H1 (cell line): ENCODE data around the gene PLSCR3. TPM values are rescaled to one million over a fixed set of nuclear protein-coding genes. Genes with fewer than 3 reads are reported as not detected.

Source experiments
- CTCF ChIA-PET: fragments of 300-600 bp; sonication (Branson Sonifier 250); formaldehyde crosslinking; loops from one replicate; lab custom pipeline; 2021; ENCODE audit not compliant: partially characterized antibody; lab: Charles Lee
- POLR2A ChIA-PET: fragments of 300-600 bp; sonication (Branson Sonifier 250); formaldehyde crosslinking; loops from one replicate; lab custom pipeline; 2021; ENCODE audit warnings: inconsistent platforms; ENCODE audit not compliant: partially characterized antibody; lab: Charles Lee
- DNase-seq, 2 experiments: peaks; one replicate each; pipeline versions ENCODE4 v3.0.0 to v3.0.0-alpha.2; 2010 to 2022; ENCODE audit warnings: low spot score in 2 of 2, low read depth in 1 of 2, mixed read lengths in 1 of 2
- FAIRE-seq: peaks from 2 replicates; lab custom pipeline; 2011; peaks lifted over from hg19 to GRCh38; lab: Jason Lieb, UNC
- H2AFZ ChIP-seq: 2 replicates; pipeline ENCODE4 v1.8.1; 2012; ENCODE audit warnings: low read length, inconsistent platforms
- H2AK5ac ChIP-seq: 2 replicates; pipeline ENCODE4 v1.6.1; 2013; ENCODE audit warnings: low read depth, low read length
- H2BK120ac ChIP-seq: replicated peaks from 2 replicates; pipeline ENCODE3; 2013; ENCODE audit warnings: low read depth, low read length, inconsistent platforms
- H2BK12ac ChIP-seq: 2 replicates; pipeline ENCODE4 v1.6.1; 2013; ENCODE audit warnings: low read depth, low read length
- H2BK15ac ChIP-seq: 2 replicates; pipeline ENCODE4 v1.6.1; 2013; ENCODE audit warnings: low read length
- H2BK20ac ChIP-seq: 2 replicates; pipeline ENCODE4 v1.6.1; 2013; ENCODE audit warnings: low read length
- H2BK5ac ChIP-seq: 2 replicates; pipeline ENCODE4 v1.6.1; 2013; ENCODE audit warnings: low read depth, low read length
- H3K14ac ChIP-seq: 2 replicates; pipeline ENCODE4 v1.6.1; 2013; ENCODE audit warnings: inconsistent platforms; ENCODE audit not compliant: insufficient read length
- H3K18ac ChIP-seq: 2 replicates; pipeline ENCODE4 v1.6.1; 2013; ENCODE audit warnings: low read length; ENCODE audit errors: extremely low read depth
- H3K23ac ChIP-seq: 2 replicates; pipeline ENCODE4 v1.6.1; 2013; ENCODE audit warnings: inconsistent platforms; ENCODE audit not compliant: insufficient read length
- H3K23me2 ChIP-seq: 2 replicates; pipeline ENCODE4 v1.6.1; 2013; ENCODE audit warnings: low read depth, low read length
- H3K27ac ChIP-seq: 2 replicates; pipeline ENCODE4 v1.6.1; 2011; ENCODE audit warnings: low read depth, low read length, inconsistent platforms
- H3K27me3 ChIP-seq, 4 experiments: replicated peaks in 1 of 4; 1 replicate in 1 of 4; 2 replicates in 3 of 4; pipeline versions ENCODE4 v1.6.1 to v1.8.1; 2011 to 2013; ENCODE audit warnings: low read length in 3 of 4, mild to moderate bottlenecking in 3 of 4, inconsistent platforms in 2 of 4, mixed read lengths in 2 of 4, moderate library complexity in 1 of 4; ENCODE audit not compliant: control insufficient read depth in 3 of 4, insufficient read depth in 3 of 4; ENCODE audit errors: extremely low read depth in 1 of 4
- H3K36me3 ChIP-seq, 4 experiments: 2 replicates each; pipeline versions ENCODE4 v1.6.1 to v1.8.1; 2011 to 2013; ENCODE audit warnings: mild to moderate bottlenecking in 4 of 4, low read length in 3 of 4, moderate library complexity in 2 of 4, control low read depth in 1 of 4, inconsistent platforms in 1 of 4; ENCODE audit not compliant: insufficient read depth in 4 of 4, control insufficient read depth in 2 of 4
- H3K4ac ChIP-seq: replicated peaks from 2 replicates; pipeline ENCODE3; 2013; ENCODE audit warnings: low read length, low read depth, mixed read lengths, inconsistent platforms; ENCODE audit not compliant: insufficient read length
- H3K4me1 ChIP-seq, 4 experiments: replicated peaks in 1 of 4; 1 replicate in 1 of 4; 2 replicates in 3 of 4; pipeline versions ENCODE4 v1.6.1 to v1.8.1; 2011 to 2013; ENCODE audit warnings: low read length in 3 of 4, inconsistent platforms in 2 of 4, mixed read lengths in 1 of 4; ENCODE audit not compliant: insufficient read depth in 4 of 4, control insufficient read depth in 3 of 4
- H3K4me2 ChIP-seq, 2 experiments: 2 replicates each; pipeline versions ENCODE4 v1.6.1 to v1.8.1; 2011 to 2013; ENCODE audit warnings: low read depth in 2 of 2, low read length in 2 of 2, control low read depth in 1 of 2, inconsistent platforms in 1 of 2, mild to moderate bottlenecking in 1 of 2; ENCODE audit not compliant: insufficient read depth in 1 of 2
- H3K4me3 ChIP-seq, 4 experiments: fragments of 200-600, 300-600 bp in 1 of 4; sonication (generic), shearing (Covaris generic), sonication (Bioruptor Twin) in 1 of 4; 2 replicates each; pipeline versions ENCODE4 v1.5.1 to v1.8.1; 2011 to 2016; ENCODE audit warnings: low read length in 4 of 4, low read depth in 3 of 4, control low read depth in 2 of 4, inconsistent platforms in 2 of 4, mild to moderate bottlenecking in 2 of 4, mixed read lengths in 1 of 4, moderate library complexity in 1 of 4; ENCODE audit not compliant: insufficient read depth in 2 of 4; ENCODE audit errors: extremely low read depth in 1 of 4
- H3K56ac ChIP-seq: replicated peaks from 2 replicates; pipeline ENCODE3; 2013; ENCODE audit warnings: low read depth, mild to moderate bottlenecking, mixed read lengths, low read length, inconsistent platforms; ENCODE audit not compliant: insufficient read length
- H3K79me1 ChIP-seq: 2 replicates; pipeline ENCODE4 v1.6.1; 2013; ENCODE audit warnings: low read depth, low read length, control low read depth
- H3K79me2 ChIP-seq, 2 experiments: 2 replicates each; pipeline versions ENCODE4 v1.6.1 to v1.8.1; 2012 to 2013; ENCODE audit warnings: low read length in 2 of 2, mild to moderate bottlenecking in 2 of 2, inconsistent platforms in 1 of 2; ENCODE audit not compliant: insufficient read depth in 2 of 2, control insufficient read depth in 1 of 2
- H3K9ac ChIP-seq, 4 experiments: replicated peaks in 1 of 4; 1 replicate in 1 of 4; 2 replicates in 3 of 4; pipeline versions ENCODE4 v1.6.1 to v1.8.1; 2011 to 2013; ENCODE audit warnings: low read depth in 3 of 4, low read length in 3 of 4, control low read depth in 2 of 4, mild to moderate bottlenecking in 2 of 4, moderate library complexity in 2 of 4, inconsistent platforms in 1 of 4; ENCODE audit errors: extremely low read depth in 1 of 4
- H3K9me3 ChIP-seq, 2 experiments: 2 replicates each; pipeline versions ENCODE4 v1.6.1 to v1.8.1; 2012 to 2013; ENCODE audit warnings: mild to moderate bottlenecking in 2 of 2, moderate library complexity in 2 of 2, control low read depth in 1 of 2, inconsistent platforms in 1 of 2, low read depth in 1 of 2, low read length in 1 of 2, mixed read lengths in 1 of 2; ENCODE audit not compliant: insufficient read depth in 2 of 2
- H4K20me1 ChIP-seq, 2 experiments: replicated peaks in 1 of 2; 2 replicates each; pipeline versions ENCODE3 to v1.8.1; 2011 to 2013; ENCODE audit warnings: inconsistent platforms in 2 of 2, low read length in 2 of 2, mild to moderate bottlenecking in 1 of 2; ENCODE audit not compliant: insufficient read depth in 2 of 2, control insufficient read depth in 1 of 2
- H4K5ac ChIP-seq: 2 replicates; pipeline ENCODE4 v1.6.1; 2013; ENCODE audit warnings: low read length, low read depth, mixed read lengths, inconsistent platforms; ENCODE audit not compliant: insufficient read length
- H4K8ac ChIP-seq: 2 replicates; pipeline ENCODE4 v1.8.0; 2013; ENCODE audit warnings: mild to moderate bottlenecking, moderate library complexity, low read length, inconsistent platforms; ENCODE audit not compliant: insufficient read depth; ENCODE audit errors: extremely low read depth
- H4K91ac ChIP-seq: replicated peaks from 2 replicates; pipeline ENCODE3; 2013; ENCODE audit warnings: low read length, mixed read lengths, inconsistent platforms; ENCODE audit not compliant: insufficient read length
- ASH2L ChIP-seq: fragments of 200-600, 300-600 bp; sonication (generic); IDR thresholded peaks from one replicate; pipeline ENCODE4 v1.7.1; 2017; ENCODE audit warnings: low read length
- CBX5 ChIP-seq: fragments of 300-800, 300-1000 bp; sonication (generic); IDR thresholded peaks from 2 replicates; pipeline ENCODE4 v1.7.1; 2016; ENCODE audit warnings: antibody characterized with exemption, low read length, low read depth
- CHD1 ChIP-seq: IDR thresholded peaks from 2 replicates; pipeline ENCODE4 v1.6.1; 2012; ENCODE audit warnings: low read depth, low read length, improper control_type of control experiment
- CHD2 ChIP-seq: IDR thresholded peaks from 2 replicates; pipeline ENCODE4 v1.6.1; 2012; ENCODE audit warnings: low read length, improper control_type of control experiment
- RBBP5 ChIP-seq: IDR thresholded peaks from 2 replicates; pipeline ENCODE4 v1.7.1; 2012; ENCODE audit warnings: low read depth, mild to moderate bottlenecking, inconsistent platforms, low read length, moderate library complexity, borderline replicate concordance
- SAP30 ChIP-seq: fragments of 300-600 bp; sonication (generic); IDR thresholded peaks from 2 replicates; pipeline ENCODE4 v1.7.1; 2012; ENCODE audit warnings: low read length, moderate library complexity, mild to moderate bottlenecking, inconsistent platforms; ENCODE audit not compliant: insufficient read depth, insufficient replicate concordance
- TAF1 ChIP-seq: IDR thresholded peaks from 2 replicates; pipeline ENCODE4 v1.6.1; 2011; ENCODE audit warnings: mild to moderate bottlenecking, low read depth, low read length
- TBP ChIP-seq: IDR thresholded peaks from 2 replicates; pipeline ENCODE4 v1.6.1; 2011; ENCODE audit warnings: low read depth, low read length, improper control_type of control experiment
- YY1 ChIP-seq: IDR thresholded peaks from 2 replicates; pipeline ENCODE4 v1.6.1; 2011; ENCODE audit warnings: low read depth, mild to moderate bottlenecking, low read length
- WGBS, 2 experiments: shearing (Covaris generic) in 1 of 2; methylation state at CpG; one replicate each; pipeline versions ENCODE4 v1.1.6 to v1.1.7; 2013 to 2015; ENCODE audit warnings: low lambda C conversion rate in 2 of 2, mixed read lengths in 2 of 2, inconsistent platforms in 1 of 2, low coverage in 1 of 2, missing lambda C conversion rate in 1 of 2; ENCODE audit not compliant: insufficient replicate concordance in 2 of 2, insufficient coverage in 1 of 2, insufficient read length in 1 of 2; ENCODE audit errors: extremely low coverage in 1 of 2, missing lambda C conversion rate in 1 of 2; 5-methylcytosine and 5-hydroxymethylcytosine counted together
- polyA plus RNA-seq, 7 experiments: library from polyadenylated mRNA; depleted of rRNA in 3 of 7; stranded (reverse) in 5 of 7; unstranded in 2 of 7; fragments of >200 nt in 5 of 7; fragments of 200-250 nt in 2 of 7; gene quantifications; 1 replicate in 5 of 7; 2 replicates in 1 of 7; 4 replicates in 1 of 7; pipeline versions ENCODE4 v1.2.1 to v1.2.3, GENCODE V29; 2011 to 2013; ENCODE audit warnings: missing spikeins in 2 of 7, mixed read lengths in 2 of 7
- total RNA-seq: library from RNA; stranded (reverse); fragmentation: NEBNext Ultra II Directional; extraction: Animal tissue kit (Norgen Biotek cat#: 25700); gene quantifications from 2 replicates; pipeline ENCODE4 v1.2.1, GENCODE V29; 2021

Gene PLSCR3
- total and polyA plus RNA-seq, 2 of the 8 experiments (the other 6 are each of a cell fraction or from before 2014, with no cell fraction given), result 36.1 to 38.7 TPM

- peaks cover 0 to 19% (median 13%) of the 10 kb centered on the region in 4 experiments; a peak in 5 of 7 replicates for H3K4me1 ChIP-seq
- DNase-seq, result no peak
- H2BK12ac ChIP-seq, result peak within 1 kb of the TSS; percentile 84; the same call in 1 of the 2 replicates
Observed at GRCh38 chr17:7407485-7408251, 13.3 kb upstream of the PLSCR3 start, which contains the start of gene NLGN2. Gene NLGN2, plus strand, starts transcription at chr17:7407845. Its CDS starts 411 bp downstream, at chr17:7408256.

More at GRCh38 chr17:7407485-7408251, 13.3 kb upstream of the PLSCR3 start, which contains the start of gene NLGN2:
- peak within 1 kb of the TSS; percentile 71 for H4K91ac ChIP-seq
- no peak for FAIRE-seq
- no peak within 1 kb of the TSS for H3K23ac ChIP-seq
- 0 out of 2 replicates have a peak within 1 kb of the TSS, but pooled peaks have one; percentile 32 for H2BK20ac ChIP-seq
- no peak within 1 kb of the TSS for H3K27ac ChIP-seq
- H3K4ac ChIP-seq, result no peak within 1 kb of the TSS
- no peak within 1 kb of the TSS; the same call in 1 of the 2 replicates for H4K8ac ChIP-seq
- WGBS, 2 experiments, result 48% methylated on average over 3 of the region's 12 CpGs; no CpG with 5 or more reads in 1 of the 2 experiments
- H3K9ac ChIP-seq, result peak within 1 kb of the TSS in 1 of 4 experiments; percentile 14; a peak in 1 of 7 replicates
- 0 out of 2 replicates have a peak within 1 kb of the TSS, but pooled peaks have one; percentile 88 for H2BK15ac ChIP-seq
- ChIA-PET CTCF (interaction anchor here (1.1 to 2.9 kb wide), 5 partner anchors 13 to 83 kb away, joined by 3 to 15 read pairs (median 4); partner anchors contain the start of gene SPEM1), POLR2A (interaction anchor here (0.6 to 8.2 kb wide), 13 partner anchors 9 to 95 kb away, joined by 3 to 66 read pairs (median 4); partner anchors contain the start of genes ACAP1, FGF11, TMEM102 and TNK1)
- peak within 1 kb of the TSS; percentile 56 for H3K56ac ChIP-seq
- H2AK5ac ChIP-seq, result peak within 1 kb of the TSS; percentile 53; the same call in 1 of the 2 replicates
- H3K4me2 ChIP-seq, result peak within 1 kb of the TSS; percentile 43 to 90
- no peak within 1 kb of the TSS for H2BK120ac ChIP-seq
- H3K18ac ChIP-seq, result peak within 1 kb of the TSS; percentile 78
- peaks cover 2 to 22% (median 17%) of the 10 kb centered on the region in 4 experiments; a peak in 5 of 8 replicates for H3K36me3 ChIP-seq
- no peak for TF ChIP-seq CHD2
- no peak for TF ChIP-seq SAP30
- no peak for TF ChIP-seq RBBP5
- TF ChIP-seq CHD1, result no peak
- no peak for TF ChIP-seq ASH2L
- TF ChIP-seq YY1, result no peak
- TF ChIP-seq TBP, result no peak
- no peak for TF ChIP-seq CBX5
- TF ChIP-seq TAF1, result no peak
- peak within 1 kb of the TSS; percentile 1 to 44 (median 22); a peak in 5 of 8 replicates for H3K4me3 ChIP-seq
- no peak within 1 kb of the TSS for H2AFZ ChIP-seq
- no peak within 1 kb of the TSS for H2BK5ac ChIP-seq
- no peaks in the 10 kb centered on the region for H3K9me3 ChIP-seq
- no peaks in the 10 kb centered on the region; a peak in 1 of 7 replicates for H3K27me3 ChIP-seq
- peaks cover 17% of the 10 kb centered on the region; the same call in 1 of the 2 replicates for H3K23me2 ChIP-seq
- H3K14ac ChIP-seq, result no peak within 1 kb of the TSS
- H3K79me1 ChIP-seq, result peaks cover 4% of the 10 kb centered on the region; the same call in 1 of the 2 replicates
- peaks cover 0 to 8% of the 10 kb centered on the region in 2 experiments; a peak in 1 of 4 replicates for H3K79me2 ChIP-seq
- no peak within 1 kb of the TSS for H4K5ac ChIP-seq
- H4K20me1 ChIP-seq, result peaks cover 0 to 23% of the 10 kb centered on the region in 2 experiments
